AG09309 (cell line): ENCODE data around the gene DSE.

Experiments used
- DNase-seq: peaks from one replicate; pipeline ENCODE4 v3.0.0-alpha.2; 2010; ENCODE audit warnings: low read depth
- H3K4me3 ChIP-seq: 2 replicates; pipeline ENCODE4 v1.5.1; 2011; ENCODE audit warnings: mild to moderate bottlenecking, low read depth, low read length, moderate library complexity; ENCODE audit not compliant: control insufficient read depth
- TF ChIP-seq, protein P1 (sequence below): IDR thresholded peaks from 2 replicates; pipeline ENCODE4 v1.5.1; 2011; ENCODE audit warnings: mild to moderate bottlenecking, low read depth, low read length, inconsistent platforms; ENCODE audit not compliant: insufficient read depth, control insufficient read depth; ENCODE audit errors: missing control alignments

DSE gene

GRCh38 chr6:116405138-116405537 is 34.4 kb downstream of the DSE start:
- DNase-seq = no peak
- TF ChIP-seq, protein P1, sequence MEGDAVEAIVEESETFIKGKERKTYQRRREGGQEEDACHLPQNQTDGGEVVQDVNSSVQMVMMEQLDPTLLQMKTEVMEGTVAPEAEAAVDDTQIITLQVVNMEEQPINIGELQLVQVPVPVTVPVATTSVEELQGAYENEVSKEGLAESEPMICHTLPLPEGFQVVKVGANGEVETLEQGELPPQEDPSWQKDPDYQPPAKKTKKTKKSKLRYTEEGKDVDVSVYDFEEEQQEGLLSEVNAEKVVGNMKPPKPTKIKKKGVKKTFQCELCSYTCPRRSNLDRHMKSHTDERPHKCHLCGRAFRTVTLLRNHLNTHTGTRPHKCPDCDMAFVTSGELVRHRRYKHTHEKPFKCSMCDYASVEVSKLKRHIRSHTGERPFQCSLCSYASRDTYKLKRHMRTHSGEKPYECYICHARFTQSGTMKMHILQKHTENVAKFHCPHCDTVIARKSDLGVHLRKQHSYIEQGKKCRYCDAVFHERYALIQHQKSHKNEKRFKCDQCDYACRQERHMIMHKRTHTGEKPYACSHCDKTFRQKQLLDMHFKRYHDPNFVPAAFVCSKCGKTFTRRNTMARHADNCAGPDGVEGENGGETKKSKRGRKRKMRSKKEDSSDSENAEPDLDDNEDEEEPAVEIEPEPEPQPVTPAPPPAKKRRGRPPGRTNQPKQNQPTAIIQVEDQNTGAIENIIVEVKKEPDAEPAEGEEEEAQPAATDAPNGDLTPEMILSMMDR = no peak
- no peak overlapping the region for H3K4me3 ChIP-seq

DNA sequence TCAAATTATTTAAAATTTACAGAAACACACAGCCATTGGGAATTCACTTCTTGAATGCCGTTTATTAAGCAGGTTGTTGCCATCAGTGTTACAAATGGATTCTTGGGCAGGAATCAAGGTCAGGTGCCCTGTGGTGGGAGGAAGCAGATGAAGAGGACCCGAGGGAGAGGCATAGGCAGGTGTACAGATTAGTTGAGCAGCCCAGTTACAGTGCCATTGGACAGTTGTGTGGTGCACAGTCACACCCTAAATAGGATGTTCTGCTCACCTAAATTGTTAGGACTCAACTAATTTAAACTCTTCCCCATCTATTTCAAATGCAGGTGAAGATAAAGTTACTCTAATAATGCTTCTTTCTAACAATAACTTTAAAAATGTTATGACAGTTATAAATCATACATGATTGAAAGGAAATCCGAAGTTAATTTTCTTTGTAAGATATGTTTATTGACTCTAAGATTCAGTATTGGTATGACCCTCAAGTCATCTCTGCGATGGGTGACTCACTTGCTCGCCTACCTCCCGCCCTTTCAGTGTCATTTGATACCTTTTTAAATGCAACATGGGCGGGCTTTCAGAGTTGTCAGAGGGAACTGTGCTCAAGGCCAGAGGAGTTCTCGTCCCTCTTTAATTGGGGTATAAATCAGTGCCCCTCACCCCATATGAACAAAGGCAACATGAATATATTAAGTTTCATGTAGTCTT is 35.1 kb downstream of the DSE start:
- no peak for DNase-seq
- no peak overlapping the region for H3K4me3 ChIP-seq
- TF ChIP-seq, protein P1 = no peak

DNA sequence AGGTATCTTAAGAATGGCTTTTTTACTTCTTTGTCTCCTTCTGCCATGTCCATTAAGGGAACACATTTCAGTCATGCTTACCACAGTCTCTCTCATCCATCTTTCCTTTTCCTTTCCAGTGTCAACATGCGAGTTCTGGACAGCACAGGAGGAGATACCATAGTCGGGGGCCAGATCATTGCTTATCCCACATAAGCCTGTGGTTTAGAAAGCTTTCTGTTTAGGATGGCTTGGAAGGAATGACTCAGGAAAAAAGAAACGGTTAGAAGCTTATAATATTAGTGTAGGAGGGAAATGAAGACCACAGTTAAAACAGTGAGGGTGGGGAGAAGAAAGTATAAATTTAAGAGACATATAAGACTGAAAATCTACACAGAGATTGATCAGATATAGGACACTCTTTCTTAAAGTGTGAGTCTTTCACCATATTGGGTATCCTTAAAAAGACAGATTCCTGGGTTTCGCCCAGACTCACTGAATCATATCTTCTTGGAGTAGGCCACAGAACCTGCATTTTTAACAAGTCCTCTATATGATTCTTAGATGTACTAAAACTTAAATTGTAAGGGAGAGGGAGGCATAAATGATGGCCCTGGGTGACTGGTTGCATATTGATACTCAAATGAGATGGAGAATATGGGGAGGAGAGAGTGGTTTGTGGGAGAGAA is 36.1 kb downstream of the DSE start:
- DNase-seq = no peak
- H3K4me3 ChIP-seq = no peak overlapping the region
- TF ChIP-seq, protein P1 = no peak

- TF ChIP-seq, protein P1 = no peak
- no peak for DNase-seq
- H3K4me3 ChIP-seq = no peak overlapping the region
Measured at GRCh38 chr6:116408491-116408890, 37.7 kb downstream of the DSE start.

GRCh38 chr6:116409756-116410155 is 39.0 kb downstream of the DSE start:
- DNase-seq = no peak
- TF ChIP-seq, protein P1 = no peak
- H3K4me3 ChIP-seq = no peak overlapping the region

- TF ChIP-seq, protein P1 = no peak
- no peak for DNase-seq
Measured at GRCh38 chr6:116411284-116411623, 40.5 kb downstream of the DSE start.

More at GRCh38 chr6:116411284-116411623, 40.5 kb downstream of the DSE start:
- no peak overlapping the region for H3K4me3 ChIP-seq
